HCT116 (cell line): ENCODE data around the gene CTXN1. TPM values are rescaled to one million over a fixed set of nuclear protein-coding genes. Genes with fewer than 3 reads are reported as not detected.

Experiments
- ATAC-seq: fragments of 200-7000 bp; cut with Tn5 transposase; 2 replicates; pipeline ENCODE4 v1.9.1; 2020; ENCODE audit warnings: mild to moderate bottlenecking, moderate library complexity
- BruUV-seq: library from RNA; stranded (reverse); fragments of 400-500 nt; replicated peaks from 2 replicates; lab custom pipeline; 2021; lab: Mats Ljungman, UMichigan
- CTCF ChIA-PET: fragments of 300-600 bp; sonication (Branson Sonifier 250); formaldehyde crosslinking; loops from one replicate; lab custom pipeline; 2021; ENCODE audit warnings: antibody characterized with exemption; lab: Charles Lee
- POLR2A ChIA-PET: fragments of 300-600, 350-600 bp; sonication (Branson Sonifier 250); formaldehyde crosslinking; loops from one replicate; lab custom pipeline; 2021; ENCODE audit warnings: antibody characterized with exemption; lab: Charles Lee
- RAD21 ChIA-PET, 2 experiments: fragments of 300-600 bp; sonication (Branson Sonifier 250); formaldehyde crosslinking; loops; one replicate each; lab custom pipeline; 2023; ENCODE audit warnings: low total read pairs in 2 of 2; ENCODE audit not compliant: uncharacterized antibody in 2 of 2, unreplicated experiment in 2 of 2, low non-redundant PET in 1 of 2; lab: Charles Lee
- DNase-seq: peaks from one replicate; pipeline ENCODE4 v3.0.0-alpha.2; 2010; ENCODE audit warnings: low read depth, low spot score
- H2AFZ ChIP-seq: fragments of 200-600 bp; shearing (Covaris generic), sonication (generic); 2 replicates; pipeline ENCODE4 v1.6.1; 2017; ENCODE audit warnings: low read depth, mixed run types, mixed read lengths, antibody characterized with exemption, low read length; ENCODE audit not compliant: poor library complexity, severe bottlenecking
- H3K27ac ChIP-seq: 2 replicates; pipeline ENCODE4 v1.5.1; 2012; ENCODE audit warnings: low read depth, low read length
- H3K27me3 ChIP-seq: fragments of 200-600 bp; sonication (generic); 2 replicates; pipeline ENCODE4 v1.6.1; 2016; ENCODE audit warnings: mixed run types, low read length, mixed read lengths; ENCODE audit not compliant: insufficient read depth
- H3K36me3 ChIP-seq, 2 experiments: fragments of 200-500 bp in 1 of 2; fragments of 200-600 bp in 1 of 2; sonication (Bioruptor generic) in 1 of 2; sonication (generic) in 1 of 2; 2 replicates each; pipeline versions ENCODE4 v1.5.1 to v1.6.1; 2014 to 2016; ENCODE audit warnings: low read length in 2 of 2, inconsistent platforms in 1 of 2, mixed read lengths in 1 of 2, mixed run types in 1 of 2; ENCODE audit not compliant: insufficient read depth in 2 of 2, control insufficient read depth in 1 of 2
- H3K4me1 ChIP-seq, 2 experiments: fragments of 200-600 bp in 1 of 2; sonication (generic) in 1 of 2; 2 replicates each; pipeline versions ENCODE4 v1.5.1 to v1.6.1; 2012 to 2017; ENCODE audit warnings: low read length in 2 of 2, inconsistent platforms in 1 of 2, mild to moderate bottlenecking in 1 of 2, mixed read lengths in 1 of 2, mixed run types in 1 of 2, moderate library complexity in 1 of 2; ENCODE audit not compliant: insufficient read depth in 2 of 2, control insufficient read depth in 1 of 2
- H3K4me2 ChIP-seq: fragments of 200-600 bp; sonication (generic); 2 replicates; pipeline ENCODE4 v1.6.1; 2017; ENCODE audit warnings: mixed run types, low read length, mixed read lengths
- H3K4me3 ChIP-seq, 2 experiments: fragments of 200-600 bp in 1 of 2; sonication (generic) in 1 of 2; replicated peaks in 1 of 2; 2 replicates each; pipeline ENCODE4 v1.5.1; 2011 to 2016; ENCODE audit warnings: low read length in 2 of 2, control low read depth in 1 of 2, low read depth in 1 of 2, mild to moderate bottlenecking in 1 of 2, mixed read lengths in 1 of 2, mixed run types in 1 of 2
- H3K79me2 ChIP-seq: fragments of 200-600 bp; sonication (generic); 2 replicates; pipeline ENCODE4 v1.6.1; 2017; ENCODE audit warnings: mild to moderate bottlenecking, mixed run types, low read length, moderate library complexity, mixed read lengths; ENCODE audit not compliant: insufficient read depth
- H3K9ac ChIP-seq: fragments of 200-600 bp; sonication (generic); 2 replicates; pipeline ENCODE4 v1.6.1; 2016; ENCODE audit warnings: low read length, mixed read lengths
- H3K9me2 ChIP-seq: fragments of 200-600 bp; sonication (generic), shearing (Covaris generic); 2 replicates; pipeline ENCODE4 v1.6.1; 2017; ENCODE audit warnings: mixed run types, mild to moderate bottlenecking, moderate library complexity; ENCODE audit not compliant: insufficient read depth
- H3K9me3 ChIP-seq, 2 experiments: fragments of 200-500 bp in 1 of 2; fragments of 200-600 bp in 1 of 2; sonication (Bioruptor generic) in 1 of 2; sonication (generic) in 1 of 2; 2 replicates each; pipeline ENCODE4 v1.6.1; 2014 to 2017; ENCODE audit warnings: low read length in 2 of 2, mixed read lengths in 2 of 2, inconsistent platforms in 1 of 2, low read depth in 1 of 2, mild to moderate bottlenecking in 1 of 2, mixed run types in 1 of 2, moderate library complexity in 1 of 2; ENCODE audit not compliant: control insufficient read depth in 1 of 2, insufficient read depth in 1 of 2
- H4K20me1 ChIP-seq: fragments of 200-600 bp; sonication (generic), shearing (Covaris generic); 2 replicates; pipeline ENCODE4 v1.6.1; 2017; ENCODE audit warnings: mixed run types, mild to moderate bottlenecking, moderate library complexity; ENCODE audit not compliant: insufficient read depth
- CEBPB ChIP-seq: IDR thresholded peaks from 2 replicates; pipeline ENCODE4 v1.6.1; 2012; ENCODE audit warnings: low read depth
- EGR1 ChIP-seq: IDR thresholded peaks from 2 replicates; pipeline ENCODE4 v1.6.1; 2012; ENCODE audit warnings: low read depth
- ELF1 ChIP-seq: IDR thresholded peaks from 2 replicates; pipeline ENCODE4 v1.6.1; 2012; ENCODE audit warnings: low read depth, borderline replicate concordance
- EZH2phosphoT487 ChIP-seq: fragments of 200-600 bp; IDR thresholded peaks from 2 replicates; pipeline ENCODE4 v1.6.1; 2018; ENCODE audit warnings: antibody characterized with exemption, borderline replicate concordance
- POLR2AphosphoS5 ChIP-seq: IDR thresholded peaks from 2 replicates; pipeline ENCODE4 v1.6.1; 2011; ENCODE audit warnings: mild to moderate bottlenecking, low read depth, low read length, moderate library complexity
- RAD21 ChIP-seq: IDR thresholded peaks from 2 replicates; pipeline ENCODE4 v1.6.1; 2012; ENCODE audit warnings: low read depth, mild to moderate bottlenecking
- SIN3A ChIP-seq: IDR thresholded peaks from 2 replicates; pipeline ENCODE4 v1.6.1; 2012; ENCODE audit warnings: low read depth
- SRF ChIP-seq: IDR thresholded peaks from 2 replicates; pipeline ENCODE4 v1.6.1; 2012; ENCODE audit warnings: low read depth
- ZFX ChIP-seq: fragments of 450-650 bp; IDR thresholded peaks from 2 replicates; pipeline ENCODE4 v1.6.1; 2017
- ZNF274 ChIP-seq: fragments of 200-500 bp; sonication (Bioruptor generic); IDR thresholded peaks from 2 replicates; pipeline ENCODE4 v1.6.1; 2014; ENCODE audit warnings: mild to moderate bottlenecking, low read depth, low read length, inconsistent platforms
- intact Hi-C: fragments of 100-400 bp; cut with micrococcal nuclease; formaldehyde crosslinking; loops from 2 replicates; pipeline ENCODE4 v1.10.0; 2022
- total RNA-seq: library from RNA; stranded (reverse); gene quantifications from one replicate; pipeline ENCODE4 v1.2.1, GENCODE V29; 2021; ENCODE audit not compliant: unreplicated experiment
- TF ChIP-seq, protein P1 (sequence below): IDR thresholded peaks from 2 replicates; pipeline ENCODE4 v1.6.1; 2011; ENCODE audit warnings: mild to moderate bottlenecking, low read length, moderate library complexity; ENCODE audit not compliant: insufficient replicate concordance; ENCODE audit errors: extremely low read depth
- TF ChIP-seq, protein P2 (sequence below): IDR thresholded peaks from 2 replicates; pipeline ENCODE4 v1.6.1; 2012
- TF ChIP-seq, protein P3 (sequence below), 3 experiments: fragments of 200-600 bp in 1 of 3; sonication (generic) in 1 of 3; IDR thresholded peaks in 2 of 3; conservative IDR thresholded peaks in 1 of 3; 2 replicates each; pipeline ENCODE4 v1.5.1; 2012 to 2017; ENCODE audit warnings: low read depth in 2 of 3, low read length in 2 of 3, antibody characterized with exemption in 1 of 3, borderline replicate concordance in 1 of 3, control low read depth in 1 of 3, mild to moderate bottlenecking in 1 of 3, mixed read lengths in 1 of 3, mixed run types in 1 of 3, moderate library complexity in 1 of 3; ENCODE audit not compliant: insufficient read depth in 1 of 3
- TF ChIP-seq, protein P4 (sequence below): IDR thresholded peaks from 2 replicates; pipeline ENCODE4 v1.6.1; 2012

Gene CTXN1
- total RNA-seq, 1 experiment from 2014 or later: 56.0 TPM

DNA sequence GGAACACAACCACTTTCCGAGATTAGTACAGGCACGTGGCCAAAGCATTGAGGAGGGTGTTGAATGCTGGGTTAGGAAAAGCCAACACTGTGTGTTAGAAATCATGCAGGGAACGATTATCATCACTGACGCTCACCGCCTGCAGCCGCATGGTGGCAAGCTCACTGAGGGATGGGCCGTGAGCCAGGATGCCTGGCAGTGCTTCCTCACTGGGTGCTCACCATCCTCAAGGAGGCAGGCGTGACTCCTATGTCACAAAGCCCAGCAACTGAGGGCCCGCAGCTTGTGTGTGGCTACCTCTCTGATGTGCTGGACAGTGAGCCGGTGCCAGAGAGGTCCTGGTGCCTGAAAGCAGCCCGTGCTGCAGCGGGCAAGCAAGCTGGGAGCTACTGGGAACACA lies 47.9 kb upstream of the CTXN1 start:
- Histone ChIP-seq H3K9me2 (no peaks in the 10 kb centered on the region), H3K9ac (no peak overlapping the region)
- ATAC-seq (no peak), DNase-seq (no peak)
- TF ChIP-seq ELF1: no peak
- no peak for TF ChIP-seq ZNF274
- no peak for TF ChIP-seq RAD21
- TF ChIP-seq SRF: no peak
- no peak for TF ChIP-seq EGR1
- TF ChIP-seq, protein P1, sequence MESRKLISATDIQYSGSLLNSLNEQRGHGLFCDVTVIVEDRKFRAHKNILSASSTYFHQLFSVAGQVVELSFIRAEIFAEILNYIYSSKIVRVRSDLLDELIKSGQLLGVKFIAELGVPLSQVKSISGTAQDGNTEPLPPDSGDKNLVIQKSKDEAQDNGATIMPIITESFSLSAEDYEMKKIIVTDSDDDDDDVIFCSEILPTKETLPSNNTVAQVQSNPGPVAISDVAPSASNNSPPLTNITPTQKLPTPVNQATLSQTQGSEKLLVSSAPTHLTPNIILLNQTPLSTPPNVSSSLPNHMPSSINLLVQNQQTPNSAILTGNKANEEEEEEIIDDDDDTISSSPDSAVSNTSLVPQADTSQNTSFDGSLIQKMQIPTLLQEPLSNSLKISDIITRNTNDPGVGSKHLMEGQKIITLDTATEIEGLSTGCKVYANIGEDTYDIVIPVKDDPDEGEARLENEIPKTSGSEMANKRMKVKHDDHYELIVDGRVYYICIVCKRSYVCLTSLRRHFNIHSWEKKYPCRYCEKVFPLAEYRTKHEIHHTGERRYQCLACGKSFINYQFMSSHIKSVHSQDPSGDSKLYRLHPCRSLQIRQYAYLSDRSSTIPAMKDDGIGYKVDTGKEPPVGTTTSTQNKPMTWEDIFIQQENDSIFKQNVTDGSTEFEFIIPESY: no peak
- TF ChIP-seq CEBPB: no peak
- TF ChIP-seq, protein P2, sequence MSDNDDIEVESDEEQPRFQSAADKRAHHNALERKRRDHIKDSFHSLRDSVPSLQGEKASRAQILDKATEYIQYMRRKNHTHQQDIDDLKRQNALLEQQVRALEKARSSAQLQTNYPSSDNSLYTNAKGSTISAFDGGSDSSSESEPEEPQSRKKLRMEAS: no peak
- TF ChIP-seq POLR2AphosphoS5: no peak
- TF ChIP-seq, protein P3, sequence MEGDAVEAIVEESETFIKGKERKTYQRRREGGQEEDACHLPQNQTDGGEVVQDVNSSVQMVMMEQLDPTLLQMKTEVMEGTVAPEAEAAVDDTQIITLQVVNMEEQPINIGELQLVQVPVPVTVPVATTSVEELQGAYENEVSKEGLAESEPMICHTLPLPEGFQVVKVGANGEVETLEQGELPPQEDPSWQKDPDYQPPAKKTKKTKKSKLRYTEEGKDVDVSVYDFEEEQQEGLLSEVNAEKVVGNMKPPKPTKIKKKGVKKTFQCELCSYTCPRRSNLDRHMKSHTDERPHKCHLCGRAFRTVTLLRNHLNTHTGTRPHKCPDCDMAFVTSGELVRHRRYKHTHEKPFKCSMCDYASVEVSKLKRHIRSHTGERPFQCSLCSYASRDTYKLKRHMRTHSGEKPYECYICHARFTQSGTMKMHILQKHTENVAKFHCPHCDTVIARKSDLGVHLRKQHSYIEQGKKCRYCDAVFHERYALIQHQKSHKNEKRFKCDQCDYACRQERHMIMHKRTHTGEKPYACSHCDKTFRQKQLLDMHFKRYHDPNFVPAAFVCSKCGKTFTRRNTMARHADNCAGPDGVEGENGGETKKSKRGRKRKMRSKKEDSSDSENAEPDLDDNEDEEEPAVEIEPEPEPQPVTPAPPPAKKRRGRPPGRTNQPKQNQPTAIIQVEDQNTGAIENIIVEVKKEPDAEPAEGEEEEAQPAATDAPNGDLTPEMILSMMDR (IDR thresholded peaks at IDR 0.05 in 2 of 3, conservative IDR thresholded peaks at IDR 0.05 in 1 of 3; ENCODE audit: borderline replicate concordance in 1 of 3, insufficient read depth in 1 of 3, low read depth in 2 of 3, low read length in 2 of 3): no peak
- no peak for TF ChIP-seq EZH2phosphoT487
- TF ChIP-seq, protein P4, sequence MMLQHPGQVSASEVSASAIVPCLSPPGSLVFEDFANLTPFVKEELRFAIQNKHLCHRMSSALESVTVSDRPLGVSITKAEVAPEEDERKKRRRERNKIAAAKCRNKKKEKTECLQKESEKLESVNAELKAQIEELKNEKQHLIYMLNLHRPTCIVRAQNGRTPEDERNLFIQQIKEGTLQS: no peak
- TF ChIP-seq ZFX: no peak
- no peak for TF ChIP-seq SIN3A
- TF ChIP-seq, all 23 proteins: peak for 0
- Histone ChIP-seq H3K4me3 (no peak overlapping the region), H3K36me3 (peaks cover 29 to 40% of the 10 kb centered on the region in 2 experiments; a peak in 3 of 4 replicates), H3K4me2 (no peak overlapping the region), H2AFZ (no peak overlapping the region), H4K20me1 (no peaks in the 10 kb centered on the region), H3K9me3 (no peaks in the 10 kb centered on the region), H3K79me2 (peaks cover 44% of the 10 kb centered on the region; the same call in 1 of the 2 replicates), H3K4me1 (no peaks in the 10 kb centered on the region), H3K27me3 (no peaks in the 10 kb centered on the region), H3K27ac (no peak overlapping the region)
- intact Hi-C loops: no loop called here
- POLR2A ChIA-PET: no interaction called here
- CTCF ChIA-PET: no interaction called here
- BruUV-seq: no TSS peak
- RAD21 ChIA-PET: no interaction called here
